Mucosa of descending colon (tissue), 3 donors: Measurements from ENCODE around the gene UPP1. TPM values are rescaled to one million over a fixed set of nuclear protein-coding genes. Genes with fewer than 3 reads are reported as not detected.
"Not testable (repeated sequence)": the region's sequence is repeated elsewhere in the genome, so short reads cannot be mapped to it uniquely, and the experiment has no call there.

Experiments
- ATAC-seq: fragments of 200-7000 bp; cut with Tn5 transposase; one replicate; pipeline ENCODE4 v1.9.1; 2020; ENCODE audit warnings: mild to moderate bottlenecking, moderate library complexity
- DNase-seq, 3 donors: peaks; one replicate each; pipeline ENCODE4 v3.0.0-alpha.2; 2020
- H3K36me3 ChIP-seq: fragments of 200-600 bp; one replicate; pipeline ENCODE4 v1.8.0; 2021; ENCODE audit warnings: low read depth, mild to moderate bottlenecking
- H3K4me1 ChIP-seq: fragments of 200-600 bp; one replicate; pipeline ENCODE4 v1.8.0; 2021; ENCODE audit warnings: low read depth, mild to moderate bottlenecking
- H3K4me3 ChIP-seq: fragments of 200-600 bp; one replicate; pipeline ENCODE4 v1.8.0; 2021; ENCODE audit warnings: mild to moderate bottlenecking
- H3K9me3 ChIP-seq: fragments of 200-600 bp; one replicate; pipeline ENCODE4 v1.8.0; 2021; ENCODE audit warnings: mild to moderate bottlenecking
- CTCF ChIP-seq: fragments of 200-600 bp; IDR thresholded peaks from one replicate; pipeline ENCODE4 v1.8.0; 2022; ENCODE audit warnings: antibody characterized with exemption, mild to moderate bottlenecking
- intact Hi-C, 2 donors: fragments of 100-400 bp; cut with DNase I in 1 of 2; cut with micrococcal nuclease in 1 of 2; formaldehyde crosslinking; loops; one replicate each; pipeline versions ENCODE4 v1.11.0 to v1.11.1; 2022; cut with DNase I, micrococcal nuclease
- total RNA-seq, 3 donors: library from RNA; stranded (reverse); fragmentation: NEBNext Ultra II Directional in 2 of 3; extraction: Animal tissue kit (Norgen Biotek cat#: 25700) in 2 of 3; gene quantifications; one replicate each; pipeline versions ENCODE4 v1.2.1 to v1.2.4, GENCODE V29; 2021 to 2023
- donor health status: DM: no; HTN: no; CAD: no; lungs with moderate emphysema.
- donor health status: DM: no; HTN: no; CAD: no.
- donor health status: DM: no; HTN: yes; CAD: no.

UPP1 gene
- total RNA-seq, 3 donors from 2014 or later = 30.7 to 63.6 (median 51.0) TPM

- DNase-seq (peak in 1 of 3 donors; percentile 46), ATAC-seq (peak; percentile 89)
- H3K36me3 ChIP-seq = no peaks in the 10 kb centered on the region
- intact Hi-C loops = no loop called here
- H3K9me3 ChIP-seq = no peaks in the 10 kb centered on the region
- no peak overlapping the region for H3K4me3 ChIP-seq
- no peak for TF ChIP-seq CTCF
- H3K4me1 ChIP-seq = peaks cover 20% of the 10 kb centered on the region
Observed at GRCh38 chr7:48078470-48078869, 10.6 kb upstream of the UPP1 start.

GRCh38 chr7:48082378-48082777, 6.7 kb upstream of the UPP1 start:
- not testable (repeated sequence) for H3K36me3 ChIP-seq
- ATAC-seq = peak; percentile 64

GRCh38 chr7:48083114-48083830, 5.8 kb upstream of the UPP1 start:
- DNase-seq (no peak), ATAC-seq (peak; percentile 16)
- no peak overlapping the region for H3K4me3 ChIP-seq
- TF ChIP-seq CTCF = no peak
- H3K9me3 ChIP-seq = no peaks in the 10 kb centered on the region
- no peaks in the 10 kb centered on the region for H3K36me3 ChIP-seq
- intact Hi-C loops = no loop called here
- H3K4me1 ChIP-seq = peaks cover 41% of the 10 kb centered on the region

More at GRCh38 chr7:48082378-48082777, 6.7 kb upstream of the UPP1 start:
- peaks cover 36% of the 10 kb centered on the region for H3K4me1 ChIP-seq
- DNase-seq, H3K9me3 ChIP-seq, H3K4me3 ChIP-seq, intact Hi-C loops: not testable (repeated sequence)

GRCh38 chr7:48084727-48085432, 4.2 kb upstream of the UPP1 start:
- DNase-seq (peak; percentile 39 to 56 (median 48)), ATAC-seq (peak; percentile 17)
- TF ChIP-seq CTCF = no peak
- no peak overlapping the region for H3K4me3 ChIP-seq
- intact Hi-C loops = no loop called here
- no peaks in the 10 kb centered on the region for H3K9me3 ChIP-seq
- H3K4me1 ChIP-seq = peaks cover 37% of the 10 kb centered on the region
- no peaks in the 10 kb centered on the region for H3K36me3 ChIP-seq

GRCh38 chr7:48085433-48085791, 3.7 kb upstream of the UPP1 start:
- ATAC-seq (no peak), DNase-seq (no peak)
- no peak for TF ChIP-seq CTCF
- Histone ChIP-seq H3K36me3 (no peaks in the 10 kb centered on the region), H3K9me3 (no peaks in the 10 kb centered on the region), H3K4me1 (peaks cover 40% of the 10 kb centered on the region), H3K4me3 (no peak overlapping the region)
- intact Hi-C loops = no loop called here

- no peaks in the 10 kb centered on the region for H3K9me3 ChIP-seq
- H3K4me1 ChIP-seq = peaks cover 43% of the 10 kb centered on the region
- no peak for TF ChIP-seq CTCF
- DNase-seq (peak in 1 of 3 donors; percentile 42), ATAC-seq (no peak)
- H3K4me3 ChIP-seq = no peak overlapping the region
- no peaks in the 10 kb centered on the region for H3K36me3 ChIP-seq
- intact Hi-C loops = no loop called here
Observed at GRCh38 chr7:48085942-48086341, 3.1 kb upstream of the UPP1 start.
